ENCODE data around the gene LMNB1.

DNA sequence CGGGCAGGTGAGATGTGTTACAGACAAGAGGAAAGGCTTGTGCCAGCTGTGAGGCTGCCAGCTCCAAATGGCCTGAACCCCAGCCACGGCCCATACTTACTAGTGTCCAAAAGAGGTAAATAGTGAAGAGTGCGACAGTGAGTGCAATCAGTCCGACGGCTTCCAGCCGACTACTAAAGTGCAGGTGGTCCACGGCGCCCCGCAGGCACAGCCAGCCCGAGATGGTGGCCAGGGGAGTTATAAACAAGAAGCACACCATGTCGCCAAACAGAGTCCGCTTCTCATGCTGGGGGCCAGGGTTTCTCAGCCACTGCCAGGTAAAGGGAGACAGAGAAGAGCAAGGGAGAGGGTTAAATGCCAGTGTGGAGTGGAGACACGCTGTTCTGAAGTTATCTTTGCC, 101.1 kb downstream of the LMNB1 start:
- TF ChIP-seq TAF1 (IDR thresholded peaks at IDR 0.05; ENCODE audit: borderline replicate concordance, insufficient read depth, low read length) (no peak), POLR2AphosphoS5 (IDR thresholded peaks at IDR 0.05; ENCODE audit: low read depth, low read length) (no peak)
- TF ChIP-seq, protein P1, sequence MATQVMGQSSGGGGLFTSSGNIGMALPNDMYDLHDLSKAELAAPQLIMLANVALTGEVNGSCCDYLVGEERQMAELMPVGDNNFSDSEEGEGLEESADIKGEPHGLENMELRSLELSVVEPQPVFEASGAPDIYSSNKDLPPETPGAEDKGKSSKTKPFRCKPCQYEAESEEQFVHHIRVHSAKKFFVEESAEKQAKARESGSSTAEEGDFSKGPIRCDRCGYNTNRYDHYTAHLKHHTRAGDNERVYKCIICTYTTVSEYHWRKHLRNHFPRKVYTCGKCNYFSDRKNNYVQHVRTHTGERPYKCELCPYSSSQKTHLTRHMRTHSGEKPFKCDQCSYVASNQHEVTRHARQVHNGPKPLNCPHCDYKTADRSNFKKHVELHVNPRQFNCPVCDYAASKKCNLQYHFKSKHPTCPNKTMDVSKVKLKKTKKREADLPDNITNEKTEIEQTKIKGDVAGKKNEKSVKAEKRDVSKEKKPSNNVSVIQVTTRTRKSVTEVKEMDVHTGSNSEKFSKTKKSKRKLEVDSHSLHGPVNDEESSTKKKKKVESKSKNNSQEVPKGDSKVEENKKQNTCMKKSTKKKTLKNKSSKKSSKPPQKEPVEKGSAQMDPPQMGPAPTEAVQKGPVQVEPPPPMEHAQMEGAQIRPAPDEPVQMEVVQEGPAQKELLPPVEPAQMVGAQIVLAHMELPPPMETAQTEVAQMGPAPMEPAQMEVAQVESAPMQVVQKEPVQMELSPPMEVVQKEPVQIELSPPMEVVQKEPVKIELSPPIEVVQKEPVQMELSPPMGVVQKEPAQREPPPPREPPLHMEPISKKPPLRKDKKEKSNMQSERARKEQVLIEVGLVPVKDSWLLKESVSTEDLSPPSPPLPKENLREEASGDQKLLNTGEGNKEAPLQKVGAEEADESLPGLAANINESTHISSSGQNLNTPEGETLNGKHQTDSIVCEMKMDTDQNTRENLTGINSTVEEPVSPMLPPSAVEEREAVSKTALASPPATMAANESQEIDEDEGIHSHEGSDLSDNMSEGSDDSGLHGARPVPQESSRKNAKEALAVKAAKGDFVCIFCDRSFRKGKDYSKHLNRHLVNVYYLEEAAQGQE (IDR thresholded peaks at IDR 0.05; ENCODE audit: insufficient read depth in 1 of 2, low read depth in 2 of 2, low read length in 2 of 2) = no peak
